ENCODE results near the gene TTC23L.

TTC23L gene

DNA sequence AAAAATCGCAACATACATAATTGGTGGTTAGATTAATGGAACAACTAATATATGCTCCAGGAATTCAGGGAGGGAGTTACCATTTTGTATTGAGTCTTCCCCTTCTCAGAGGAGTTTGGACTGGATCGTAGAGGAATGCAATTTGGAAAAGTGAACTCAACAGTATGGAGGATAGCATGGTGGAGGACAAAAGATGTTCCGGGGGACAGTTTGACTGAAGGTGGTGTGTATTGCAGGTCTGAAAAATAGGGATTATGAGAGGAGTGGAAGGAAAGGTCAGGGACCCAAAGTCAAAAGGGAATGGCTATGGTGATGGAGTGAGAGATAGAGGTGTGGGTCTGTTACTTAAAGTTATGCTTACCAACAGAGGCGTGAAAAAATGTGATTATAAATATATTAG, 91.9 kb downstream of the TTC23L start:
- H3K4me3 ChIP-seq (replicated peaks; ENCODE audit: low read depth, low read length), result peak overlapping the region; percentile 73
- DNase-seq (ENCODE audit: low read depth), result no peak
- TF ChIP-seq, protein P1, sequence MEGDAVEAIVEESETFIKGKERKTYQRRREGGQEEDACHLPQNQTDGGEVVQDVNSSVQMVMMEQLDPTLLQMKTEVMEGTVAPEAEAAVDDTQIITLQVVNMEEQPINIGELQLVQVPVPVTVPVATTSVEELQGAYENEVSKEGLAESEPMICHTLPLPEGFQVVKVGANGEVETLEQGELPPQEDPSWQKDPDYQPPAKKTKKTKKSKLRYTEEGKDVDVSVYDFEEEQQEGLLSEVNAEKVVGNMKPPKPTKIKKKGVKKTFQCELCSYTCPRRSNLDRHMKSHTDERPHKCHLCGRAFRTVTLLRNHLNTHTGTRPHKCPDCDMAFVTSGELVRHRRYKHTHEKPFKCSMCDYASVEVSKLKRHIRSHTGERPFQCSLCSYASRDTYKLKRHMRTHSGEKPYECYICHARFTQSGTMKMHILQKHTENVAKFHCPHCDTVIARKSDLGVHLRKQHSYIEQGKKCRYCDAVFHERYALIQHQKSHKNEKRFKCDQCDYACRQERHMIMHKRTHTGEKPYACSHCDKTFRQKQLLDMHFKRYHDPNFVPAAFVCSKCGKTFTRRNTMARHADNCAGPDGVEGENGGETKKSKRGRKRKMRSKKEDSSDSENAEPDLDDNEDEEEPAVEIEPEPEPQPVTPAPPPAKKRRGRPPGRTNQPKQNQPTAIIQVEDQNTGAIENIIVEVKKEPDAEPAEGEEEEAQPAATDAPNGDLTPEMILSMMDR (IDR thresholded peaks at IDR 0.05; ENCODE audit: low read length, missing control alignments), result no peak

DNA sequence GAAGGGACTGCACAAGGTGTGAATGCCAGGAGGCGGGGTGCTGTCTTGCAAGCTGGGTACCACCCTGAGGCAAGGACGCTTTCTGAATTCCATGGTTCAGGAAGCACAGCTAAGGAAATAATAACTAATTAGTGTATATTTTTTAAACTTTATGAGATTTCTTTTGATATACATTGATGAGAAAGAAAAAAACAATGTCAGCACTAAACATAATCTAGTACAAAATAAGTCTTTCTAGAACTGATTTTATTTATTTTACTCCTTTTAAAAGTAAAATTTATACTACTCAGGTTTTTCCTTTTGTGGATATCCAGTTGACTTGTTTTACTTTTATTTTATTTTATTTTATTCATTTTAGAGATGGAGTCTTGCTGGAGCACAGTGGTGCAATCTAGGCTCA, 94.0 kb downstream of the TTC23L start:
- DNase-seq (ENCODE audit: low read depth), result no peak
- no peak overlapping the region for H3K4me3 ChIP-seq (replicated peaks; ENCODE audit: low read depth, low read length)
- TF ChIP-seq, protein P1 (IDR thresholded peaks at IDR 0.05; ENCODE audit: low read length, missing control alignments), result no peak

DNA sequence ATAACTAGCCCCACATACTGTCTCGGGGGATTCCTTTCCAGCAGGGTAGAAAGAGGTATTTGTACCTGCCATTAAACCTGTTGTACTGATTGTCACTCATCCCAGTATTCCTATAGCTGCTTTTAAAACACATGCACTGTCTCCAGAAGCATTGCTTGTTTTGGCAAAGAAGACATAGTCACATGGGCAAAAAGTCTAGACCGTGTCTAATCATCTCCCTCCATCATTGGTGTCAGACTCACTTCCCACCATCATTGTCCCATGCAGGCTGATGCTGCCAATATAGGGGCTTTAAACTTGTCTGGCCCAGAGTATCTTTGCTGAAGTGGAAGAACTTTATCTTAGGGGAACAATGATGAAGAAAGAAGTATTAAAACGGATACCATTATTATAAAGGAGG, 103.0 kb downstream of the TTC23L start:
- DNase-seq (ENCODE audit: low read depth), result no peak
- TF ChIP-seq, protein P1 (IDR thresholded peaks at IDR 0.05; ENCODE audit: low read length, missing control alignments), result no peak
- no peak overlapping the region for H3K4me3 ChIP-seq (replicated peaks; ENCODE audit: low read depth, low read length)

DNA sequence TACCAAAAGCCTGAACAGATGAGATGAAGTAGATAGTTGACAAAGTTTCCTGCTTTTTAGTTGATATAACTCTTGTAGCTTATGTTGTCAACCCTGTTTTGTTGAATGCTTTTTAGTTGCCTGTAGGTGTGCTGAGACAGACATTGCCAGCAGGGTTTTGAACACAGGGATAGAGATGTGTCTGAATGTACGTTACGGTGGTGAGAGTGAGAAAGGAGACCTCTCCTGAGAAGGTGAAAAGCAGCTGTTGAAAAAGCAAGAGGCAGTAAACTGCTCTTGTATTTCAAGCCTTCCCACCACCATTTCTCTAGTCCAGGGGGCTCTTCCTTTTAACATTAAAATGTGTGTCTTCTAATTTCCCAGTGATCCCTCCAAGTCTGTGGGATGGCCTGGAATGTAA, 105.1 kb downstream of the TTC23L start:
- TF ChIP-seq, protein P1 (IDR thresholded peaks at IDR 0.05; ENCODE audit: low read length, missing control alignments), result no peak

DNA sequence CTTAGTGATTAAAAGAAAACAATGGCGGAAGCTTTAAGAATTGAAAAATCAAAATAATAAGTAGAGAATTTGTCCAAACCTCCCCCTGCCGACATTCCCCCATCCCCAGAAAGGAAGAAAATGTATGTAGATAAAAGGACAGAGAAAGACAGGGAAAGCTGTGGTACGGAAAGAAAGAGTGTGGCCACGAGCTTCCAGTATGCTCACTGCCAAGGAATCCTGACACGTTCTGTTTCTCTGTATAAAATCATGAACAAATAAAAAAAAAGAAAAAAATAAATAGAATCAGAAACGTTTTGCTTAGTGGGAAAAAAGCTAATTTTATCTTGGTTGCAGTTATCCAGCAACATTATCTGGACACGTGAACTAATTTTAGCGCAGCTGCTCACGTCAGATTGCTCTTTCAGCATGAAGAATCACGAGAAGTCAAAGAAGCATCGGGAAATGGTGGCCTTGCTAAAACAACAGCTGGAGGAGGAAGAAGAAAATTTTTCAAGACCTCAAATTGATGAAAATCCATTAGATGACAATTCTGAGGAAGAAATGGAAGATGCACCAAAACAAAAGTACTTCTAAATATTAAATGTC, 105.6 kb downstream of the TTC23L start:
- DNase-seq (ENCODE audit: low read depth), result no peak
- H3K4me3 ChIP-seq (replicated peaks; ENCODE audit: low read depth, low read length), result no peak overlapping the region
- TF ChIP-seq, protein P1 (IDR thresholded peaks at IDR 0.05; ENCODE audit: low read length, missing control alignments), result no peak

More for the DNA sequence above, 105.1 kb downstream of the TTC23L start:
- no peak overlapping the region for H3K4me3 ChIP-seq (replicated peaks; ENCODE audit: low read depth, low read length)
- no peak for DNase-seq (ENCODE audit: low read depth)
